Measurements from ENCODE around the gene GPR32. TPM values are rescaled to one million over a fixed set of nuclear protein-coding genes. Genes with fewer than 3 reads are reported as not detected.

Gene GPR32
- total RNA-seq, 1 donor from 2014 or later, result not detected

- H3K79me2 ChIP-seq (ENCODE audit: low read depth), result no peaks in the 10 kb centered on the region
- Mint-ChIP-seq H3K4me3 (no peak overlapping the region), H3K36me3 (no peaks in the 10 kb centered on the region), H3K27ac (no peak overlapping the region), H3K9me3 (no peaks in the 10 kb centered on the region), H3K27me3 (ENCODE audit: insufficient read depth, low read depth) (peaks cover 12% of the 10 kb centered on the region), H3K4me1 (peaks cover 33% of the 10 kb centered on the region)
- H4K20me1 ChIP-seq (ENCODE audit: low read depth), result no peaks in the 10 kb centered on the region
- H3K4me3 ChIP-seq, result no peak overlapping the region
- H3K4me2 ChIP-seq, result no peak overlapping the region
- H3K27me3 ChIP-seq, result peaks cover 45% of the 10 kb centered on the region
- H3K9me3 ChIP-seq (ENCODE audit: low read depth), result no peaks in the 10 kb centered on the region
- H3K27ac ChIP-seq, result no peak overlapping the region
- no peak overlapping the region for H2AFZ ChIP-seq (replicated peaks)
- no peaks in the 10 kb centered on the region for H3K4me1 ChIP-seq
- H3K9ac ChIP-seq, result no peak overlapping the region
- TF ChIP-seq EZH2 (IDR thresholded peaks at IDR 0.05) (no peak), CTCF (IDR thresholded peaks at IDR 0.05) (no peak), EZH2phosphoT487 (IDR thresholded peaks at IDR 0.05) (no peak)
- no peak for DNase-seq (ENCODE audit: low spot score)
- H3K36me3 ChIP-seq, result no peaks in the 10 kb centered on the region
- H3F3A ChIP-seq (ENCODE audit: low read depth), result no peaks in the 10 kb centered on the region
These were observed 14.4 kb downstream of the GPR32 start for GRCh38 chr19:50784710-50785109.

- no peaks in the 10 kb centered on the region for H3K36me3 Mint-ChIP-seq
- Histone ChIP-seq H3K79me2 (ENCODE audit: low read depth) (no peaks in the 10 kb centered on the region), H3F3A (ENCODE audit: low read depth) (no peaks in the 10 kb centered on the region), H3K36me3 (no peaks in the 10 kb centered on the region), H3K4me1 (no peaks in the 10 kb centered on the region), H3K27me3 (peaks cover 39% of the 10 kb centered on the region), H4K20me1 (ENCODE audit: low read depth) (no peaks in the 10 kb centered on the region), H3K4me3 (no peak overlapping the region), H3K9me3 (ENCODE audit: low read depth) (no peaks in the 10 kb centered on the region), H3K9ac (no peak overlapping the region), H3K27ac (no peak overlapping the region), H3K4me2 (no peak overlapping the region), H2AFZ (replicated peaks) (no peak overlapping the region)
- H3K4me3 Mint-ChIP-seq, result peak overlapping the region; percentile 33
- H3K27ac Mint-ChIP-seq, result no peak overlapping the region
- no peak for DNase-seq (ENCODE audit: low spot score)
- peaks cover 28% of the 10 kb centered on the region for H3K4me1 Mint-ChIP-seq
- TF ChIP-seq EZH2 (IDR thresholded peaks at IDR 0.05) (no peak), EZH2phosphoT487 (IDR thresholded peaks at IDR 0.05) (no peak), CTCF (IDR thresholded peaks at IDR 0.05) (no peak)
- peaks cover 11% of the 10 kb centered on the region for H3K27me3 Mint-ChIP-seq (ENCODE audit: insufficient read depth, low read depth)
- no peaks in the 10 kb centered on the region for H3K9me3 Mint-ChIP-seq
These were observed 15.1 kb downstream of the GPR32 start for GRCh38 chr19:50785329-50785728.

GRCh38 chr19:50790396-50790795 is 20.1 kb downstream of the GPR32 start, which contains the start of gene ACP4:
TSS of gene ACP4 (plus strand) at chr19:50790415. CDS start at chr19:50790415, 0 bp downstream.
- H3K4me1 ChIP-seq, result peaks cover 4% of the 10 kb centered on the region
- Mint-ChIP-seq H3K9me3 (peaks cover 2% of the 10 kb centered on the region), H3K4me3 (peak within 1 kb of the TSS; percentile 42), H3K27ac (peak within 1 kb of the TSS; percentile 9), H3K4me1 (peaks cover 11% of the 10 kb centered on the region), H3K27me3 (ENCODE audit: insufficient read depth, low read depth) (peaks cover 10% of the 10 kb centered on the region), H3K36me3 (peaks cover 2% of the 10 kb centered on the region)
- H3F3A ChIP-seq (ENCODE audit: low read depth), result peaks cover 6% of the 10 kb centered on the region
- no peak within 1 kb of the TSS for H3K4me3 ChIP-seq
- H3K4me2 ChIP-seq, result no peak within 1 kb of the TSS
- TF ChIP-seq EZH2 (IDR thresholded peaks at IDR 0.05), result no peak
- TF ChIP-seq EZH2phosphoT487 (IDR thresholded peaks at IDR 0.05), result no peak
- TF ChIP-seq CTCF (IDR thresholded peaks at IDR 0.05), result no peak
- no peaks in the 10 kb centered on the region for H3K79me2 ChIP-seq (ENCODE audit: low read depth)
- H3K27me3 ChIP-seq, result peaks cover 8% of the 10 kb centered on the region
- no peak within 1 kb of the TSS for H2AFZ ChIP-seq (replicated peaks)
- no peak within 1 kb of the TSS for H3K27ac ChIP-seq
- no peaks in the 10 kb centered on the region for H3K9me3 ChIP-seq (ENCODE audit: low read depth)
- no peaks in the 10 kb centered on the region for H3K36me3 ChIP-seq
- no peak within 1 kb of the TSS for H3K9ac ChIP-seq
- no peak for DNase-seq (ENCODE audit: low spot score)
- peaks cover 12% of the 10 kb centered on the region for H4K20me1 ChIP-seq (ENCODE audit: low read depth)

All from neural progenitor cell (in vitro differentiated cells).